IMR-90 (cell line): ENCODE results near the gene NSUN6. TPM values are rescaled to one million over a fixed set of nuclear protein-coding genes. Genes with fewer than 3 reads are reported as not detected.

Experiments
- ATAC-seq: fragments of 200-7000 bp; cut with Tn5 transposase; 2 replicates; pipeline ENCODE4 v1.9.1; 2020; ENCODE audit warnings: low read depth, mild to moderate bottlenecking, moderate library complexity
- BruUV-seq: library from RNA; stranded (reverse); fragments of 400-500 nt; replicated peaks from 2 replicates; lab custom pipeline; 2021; lab: Mats Ljungman, UMichigan
- CTCF ChIA-PET: fragments of 300-600 bp; formaldehyde crosslinking; extraction: SDS; loops from one replicate; lab custom pipeline; 2021; ENCODE audit warnings: antibody characterized with exemption; lab: Yijun Ruan, JAX
- POLR2A ChIA-PET: fragments of 300-600 bp; sonication (Branson Sonifier 250); formaldehyde crosslinking; loops from one replicate; lab custom pipeline; 2022; ENCODE audit warnings: antibody characterized with exemption; ENCODE audit not compliant: unreplicated experiment; lab: Charles Lee
- DNase-seq: peaks from one replicate; pipeline ENCODE4 v3.0.0; 2013
- H2AFZ ChIP-seq: replicated peaks from 2 replicates; pipeline ENCODE3; 2013; ENCODE audit warnings: low read length, mild to moderate bottlenecking; ENCODE audit not compliant: poor library complexity
- H2AK5ac ChIP-seq: 2 replicates; pipeline ENCODE4 v1.6.1; 2013; ENCODE audit warnings: low read depth, low read length, inconsistent platforms
- H2AK9ac ChIP-seq: replicated peaks from 2 replicates; pipeline ENCODE3; 2013; ENCODE audit warnings: mild to moderate bottlenecking, low read depth, low read length, moderate library complexity; ENCODE audit not compliant: poor library complexity
- H2BK120ac ChIP-seq: 2 replicates; pipeline ENCODE4 v1.6.1; 2013; ENCODE audit warnings: low read depth, low read length, inconsistent platforms
- H2BK15ac ChIP-seq: 3 replicates; pipeline ENCODE4 v1.6.1; 2013; ENCODE audit warnings: low read depth, low read length, inconsistent platforms
- H2BK20ac ChIP-seq: 2 replicates; pipeline ENCODE4 v1.6.1; 2013; ENCODE audit warnings: low read depth, mild to moderate bottlenecking, inconsistent platforms, low read length, moderate library complexity
- H2BK5ac ChIP-seq: 2 replicates; pipeline ENCODE4 v1.6.1; 2013; ENCODE audit warnings: mild to moderate bottlenecking, low read depth, low read length, inconsistent platforms; ENCODE audit not compliant: poor library complexity, severe bottlenecking
- H3K14ac ChIP-seq: replicated peaks from 2 replicates; pipeline ENCODE4 v1.6.1; 2013; ENCODE audit warnings: low read depth, low read length, inconsistent platforms
- H3K18ac ChIP-seq: 2 replicates; pipeline ENCODE4 v1.6.1; 2013; ENCODE audit warnings: low read depth, low read length, control low read depth
- H3K23ac ChIP-seq: 2 replicates; pipeline ENCODE4 v1.6.1; 2013; ENCODE audit warnings: low read depth, low read length, inconsistent platforms
- H3K27ac ChIP-seq: 2 replicates; pipeline ENCODE4 v1.5.1; 2013; ENCODE audit warnings: mild to moderate bottlenecking, control low read depth, low read length; ENCODE audit not compliant: insufficient read depth
- H3K27me3 ChIP-seq: 2 replicates; pipeline ENCODE4 v1.6.1; 2013; ENCODE audit warnings: low read length; ENCODE audit not compliant: control insufficient read depth, insufficient read depth
- H3K36me3 ChIP-seq: 2 replicates; pipeline ENCODE4 v1.6.1; 2013; ENCODE audit warnings: low read length, mixed read lengths; ENCODE audit not compliant: control insufficient read depth, insufficient read depth
- H3K4ac ChIP-seq: 2 replicates; pipeline ENCODE4 v1.6.1; 2013; ENCODE audit warnings: low read depth, low read length, inconsistent platforms
- H3K4me1 ChIP-seq: 2 replicates; pipeline ENCODE4 v1.6.1; 2013; ENCODE audit warnings: low read length, mixed read lengths; ENCODE audit not compliant: control insufficient read depth, insufficient read depth
- H3K4me2 ChIP-seq: 2 replicates; pipeline ENCODE4 v1.6.1; 2013; ENCODE audit warnings: low read depth, mild to moderate bottlenecking, control low read depth, low read length, moderate library complexity
- H3K4me3 ChIP-seq: 2 replicates; pipeline ENCODE4 v1.5.1; 2013; ENCODE audit warnings: low read depth, mild to moderate bottlenecking, control low read depth, low read length, moderate library complexity; ENCODE audit not compliant: insufficient read depth
- H3K56ac ChIP-seq: 2 replicates; pipeline ENCODE4 v1.6.1; 2013; ENCODE audit warnings: low read length, inconsistent platforms; ENCODE audit not compliant: insufficient read depth; ENCODE audit errors: extremely low read depth
- H3K79me1 ChIP-seq, 2 experiments: 2 replicates each; pipeline ENCODE4 v1.6.1; 2013; ENCODE audit warnings: low read length in 2 of 2, inconsistent platforms in 1 of 2, low read depth in 1 of 2
- H3K9ac ChIP-seq: 2 replicates; pipeline ENCODE4 v1.6.1; 2013; ENCODE audit warnings: low read depth, low read length, control low read depth
- H3K9me1 ChIP-seq: 2 replicates; pipeline ENCODE4 v1.6.1; 2013; ENCODE audit warnings: low read length, inconsistent platforms; ENCODE audit not compliant: insufficient read depth
- H3K9me3 ChIP-seq: 2 replicates; pipeline ENCODE4 v1.6.1; 2013; ENCODE audit warnings: low read length; ENCODE audit not compliant: control insufficient read depth, insufficient read depth
- H4K20me1 ChIP-seq: 2 replicates; pipeline ENCODE4 v1.6.1; 2013; ENCODE audit warnings: low read length, inconsistent platforms; ENCODE audit not compliant: insufficient read depth
- H4K5ac ChIP-seq: 2 replicates; pipeline ENCODE4 v1.6.1; 2013; ENCODE audit warnings: mild to moderate bottlenecking, low read depth, low read length, control low read depth
- H4K8ac ChIP-seq, 2 experiments: 2 replicates each; pipeline ENCODE4 v1.6.1; 2013; ENCODE audit warnings: low read depth in 2 of 2, low read length in 2 of 2, control low read depth in 1 of 2, inconsistent platforms in 1 of 2
- H4K91ac ChIP-seq: 2 replicates; pipeline ENCODE4 v1.6.1; 2013; ENCODE audit warnings: low read depth, low read length, inconsistent platforms; ENCODE audit not compliant: insufficient read depth
- BHLHE40 ChIP-seq: fragments of 150-350 bp; IDR thresholded peaks from 2 replicates; pipeline ENCODE4 v1.6.1; 2016; ENCODE audit warnings: mild to moderate bottlenecking, low read depth, low read length
- CEBPB ChIP-seq: IDR thresholded peaks from 2 replicates; pipeline ENCODE4 v1.6.1; 2012; ENCODE audit warnings: low read depth, low read length, improper control_type of control experiment
- CHD1 ChIP-seq: IDR thresholded peaks from 2 replicates; pipeline ENCODE4 v1.6.1; 2012; ENCODE audit warnings: low read depth, low read length, improper control_type of control experiment
- POLR2A ChIP-seq: IDR thresholded peaks from 2 replicates; pipeline ENCODE4 v1.6.1; 2012; ENCODE audit warnings: mild to moderate bottlenecking, low read depth, low read length
- RAD21 ChIP-seq: IDR thresholded peaks from 2 replicates; pipeline ENCODE4 v1.6.1; 2012; ENCODE audit warnings: low read length, improper control_type of control experiment
- WGBS, 2 experiments: methylation state at CpG; one replicate each; pipeline versions ENCODE4 v1.1.5 to v1.1.7; 2013; ENCODE audit warnings: missing lambda C conversion rate in 2 of 2; ENCODE audit not compliant: insufficient read length in 1 of 2; ENCODE audit errors: extremely low coverage in 2 of 2; 5-methylcytosine and 5-hydroxymethylcytosine counted together
- dilution Hi-C: fragments of 300-500 bp; cut with HindIII; formaldehyde crosslinking; loops from one replicate; pipeline ENCODE4 v1.14.3; 2018; ENCODE audit warnings: low sequenced_read_pairs; ENCODE audit not compliant: unreplicated experiment
- in situ Hi-C: fragments of 300-500 bp; cut with MboI; formaldehyde crosslinking; loops from 3 replicates; pipeline ENCODE4 v1.14.3; 2019; ENCODE audit warnings: low sequenced_read_pairs, inconsistent platforms, mixed read lengths
- intact Hi-C: fragments of 100-400 bp; cut with micrococcal nuclease; formaldehyde crosslinking; loops from 2 replicates; pipeline ENCODE4 v1.10.0; 2022
- polyA plus RNA-seq, 3 experiments: library from polyadenylated mRNA; depleted of rRNA; stranded (reverse); fragments of >200 nt; gene quantifications; 2 replicates each; pipeline ENCODE4 v1.2.3, GENCODE V29; 2012; ENCODE audit warnings: low replicate concordance in 1 of 3
- total RNA-seq: library from RNA; depleted of rRNA; stranded (reverse); fragments of >200 nt; gene quantifications from 2 replicates; pipeline ENCODE4 v1.2.3, GENCODE V29; 2012

NSUN6 gene
- total and polyA plus RNA-seq, 2 of the 4 experiments (the other 2 are of a cell fraction) = 4.6 to 11.5 TPM

DNA sequence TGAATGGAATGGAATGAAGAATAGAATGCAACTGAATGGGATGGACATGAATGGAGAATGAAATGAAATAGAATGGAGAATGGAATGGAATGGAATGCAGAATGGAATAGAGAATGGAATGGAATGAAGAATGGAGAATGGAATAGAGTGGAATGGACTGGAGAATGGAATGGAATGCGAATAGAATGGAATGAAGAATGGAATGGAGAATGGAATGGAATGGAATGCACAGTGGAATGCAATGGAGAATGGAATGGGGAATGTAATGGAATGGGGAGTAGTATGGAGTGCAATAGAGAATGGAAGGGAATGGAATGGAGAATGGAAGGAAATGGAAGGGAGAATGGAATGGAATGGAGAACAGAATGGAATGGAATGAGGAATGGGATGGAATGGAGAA lies 93.4 kb downstream of the NSUN6 start:
- Histone ChIP-seq H3K9me3 (no peaks in the 10 kb centered on the region; the same call in 1 of the 2 replicates), H2AFZ (no peak overlapping the region), H2AK9ac (no peak overlapping the region), H2BK15ac (no peak overlapping the region), H4K5ac (no peak overlapping the region), H3K36me3 (no peaks in the 10 kb centered on the region; the same call in 1 of the 2 replicates), H3K27me3 (no peaks in the 10 kb centered on the region), H3K4me1 (no peaks in the 10 kb centered on the region), H3K14ac (no peak overlapping the region), H3K56ac (no peak overlapping the region), H3K4me3 (no peak overlapping the region), H3K4me2 (no peak overlapping the region), H3K23ac (no peak overlapping the region), H3K18ac (no peak overlapping the region), H3K79me1 (no peaks in the 10 kb centered on the region), H2BK5ac (peak overlapping the region; percentile 81), H3K9me1 (no peaks in the 10 kb centered on the region), H3K9ac (no peak overlapping the region), H4K91ac (no peak overlapping the region), H4K8ac (no peak overlapping the region), H4K20me1 (no peaks in the 10 kb centered on the region), H2BK20ac (no peak overlapping the region), H3K27ac (no peak overlapping the region), H2AK5ac (no peak overlapping the region), H3K4ac (no peak overlapping the region), H2BK120ac (no peak overlapping the region)
- no peak for DNase-seq
- in situ Hi-C loops (no loop called here), intact Hi-C loops (no loop called here), dilution Hi-C loops (no loop called here)
- WGBS, 2 experiments = 80 to 100% methylated on average over 1 of the region's 1 CpG
- TF ChIP-seq RAD21 (no peak), CHD1 (no peak), BHLHE40 (no peak), POLR2A (no peak), CEBPB (no peak)
- ATAC-seq = no peak
- no TSS peak for BruUV-seq
- CTCF ChIA-PET = no interaction called here
- POLR2A ChIA-PET = no interaction called here
